Measurements from ENCODE around the gene MYL9. TPM values are rescaled to one million over a fixed set of nuclear protein-coding genes. Genes with fewer than 3 reads are reported as not detected.
A peak's percentile ranks its signal among the peaks of the same experiment; 100 is the strongest.

The MYL9 gene
- total RNA-seq, 1 donor from 2014 or later = 1,345 TPM

GRCh38 chr20:36497856-36498255 lies 43.5 kb upstream of the MYL9 start:
- Histone ChIP-seq H3K36me3 (peaks cover 59% of the 10 kb centered on the region), H3K27ac (replicated peaks) (peak overlapping the region; percentile 89)

GRCh38 chr20:36498386-36499179 lies 42.7 kb upstream of the MYL9 start:
- H3K4me3 ChIP-seq = peak overlapping the region; percentile 12
- peaks cover 66% of the 10 kb centered on the region for H3K36me3 ChIP-seq
- H3K4me1 ChIP-seq = peaks cover 48% of the 10 kb centered on the region
- intact Hi-C loops (cut with micrococcal nuclease) = no loop called here
- no peaks in the 10 kb centered on the region for H3K27me3 ChIP-seq (ENCODE audit: low read depth)
- peak; percentile 70 for DNase-seq
- H3K27ac ChIP-seq (replicated peaks) = peak overlapping the region; percentile 89
- no peaks in the 10 kb centered on the region for H3K9me3 ChIP-seq (replicated peaks)
- no peak for TF ChIP-seq CTCF (IDR thresholded peaks at IDR 0.05; ENCODE audit: borderline replicate concordance)

More at GRCh38 chr20:36497856-36498255, 43.5 kb upstream of the MYL9 start:
- no peaks in the 10 kb centered on the region for H3K9me3 ChIP-seq (replicated peaks)
- no peaks in the 10 kb centered on the region for H3K27me3 ChIP-seq (ENCODE audit: low read depth)
- peaks cover 56% of the 10 kb centered on the region for H3K4me1 ChIP-seq
- intact Hi-C loops (cut with micrococcal nuclease) = no loop called here
- peak overlapping the region; percentile 12 for H3K4me3 ChIP-seq
- no peak for TF ChIP-seq CTCF (IDR thresholded peaks at IDR 0.05; ENCODE audit: borderline replicate concordance)
- peak; percentile 36 for DNase-seq

GRCh38 chr20:36499211-36499610 lies 42.1 kb upstream of the MYL9 start:
- Histone ChIP-seq H3K4me1 (peaks cover 42% of the 10 kb centered on the region), H3K27ac (replicated peaks) (peak overlapping the region; percentile 89), H3K27me3 (ENCODE audit: low read depth) (no peaks in the 10 kb centered on the region), H3K9me3 (replicated peaks) (no peaks in the 10 kb centered on the region), H3K36me3 (peaks cover 72% of the 10 kb centered on the region), H3K4me3 (no peak overlapping the region)
- no peak for TF ChIP-seq CTCF (IDR thresholded peaks at IDR 0.05; ENCODE audit: borderline replicate concordance)
- no peak for DNase-seq
- intact Hi-C loops (cut with micrococcal nuclease) = no loop called here

- Histone ChIP-seq H3K27me3 (ENCODE audit: low read depth) (no peaks in the 10 kb centered on the region), H3K4me1 (peaks cover 35% of the 10 kb centered on the region), H3K36me3 (peaks cover 79% of the 10 kb centered on the region), H3K9me3 (replicated peaks) (no peaks in the 10 kb centered on the region), H3K27ac (replicated peaks) (no peak overlapping the region), H3K4me3 (no peak overlapping the region)
- intact Hi-C loops (cut with micrococcal nuclease) = no loop called here
- no peak for TF ChIP-seq CTCF (IDR thresholded peaks at IDR 0.05; ENCODE audit: borderline replicate concordance)
- no peak for DNase-seq
Measured at GRCh38 chr20:36499723-36500501, 41.4 kb upstream of the MYL9 start.

GRCh38 chr20:36501367-36502006 lies 39.8 kb upstream of the MYL9 start:
- intact Hi-C loops (cut with micrococcal nuclease) = no loop called here
- DNase-seq = no peak
- H3K4me3 ChIP-seq = no peak overlapping the region
- H3K36me3 ChIP-seq = peaks cover 93% of the 10 kb centered on the region
- TF ChIP-seq CTCF (IDR thresholded peaks at IDR 0.05; ENCODE audit: borderline replicate concordance) = no peak
- H3K9me3 ChIP-seq (replicated peaks) = no peaks in the 10 kb centered on the region
- no peaks in the 10 kb centered on the region for H3K27me3 ChIP-seq (ENCODE audit: low read depth)
- H3K27ac ChIP-seq (replicated peaks) = no peak overlapping the region
- peaks cover 30% of the 10 kb centered on the region for H3K4me1 ChIP-seq
